Activated T-cell treated with anti-CD3 and anti-CD28 coated beads, Interleukin-2, amount 50 U/mL, for 4 hours (primary cell): Measurements from ENCODE around the gene NUDT9. TPM values are rescaled to one million over a fixed set of nuclear protein-coding genes. Genes with fewer than 3 reads are reported as not detected.
"Not testable (repeated sequence)": the region's sequence is repeated elsewhere in the genome, so short reads cannot be mapped to it uniquely, and the experiment has no call there.

Source experiments
- ATAC-seq, 2 donors: fragments of 200-7000 bp; cut with Tn5 transposase; one replicate each; pipeline ENCODE4 v1.10.0; 2021
- DNase-seq: peaks from one replicate; pipeline ENCODE4 v3.0.0-alpha.2; 2020
- H3K27me3 Mint-ChIP-seq: one replicate; pipeline ENCODE4 v1.8.0; 2021; ENCODE audit warnings: low read depth, mixed read lengths
- H3K36me3 Mint-ChIP-seq: one replicate; pipeline ENCODE4 v1.8.0; 2022; ENCODE audit warnings: mixed read lengths; ENCODE audit not compliant: insufficient read depth
- H3K4me1 Mint-ChIP-seq: one replicate; pipeline ENCODE4 v1.8.0; 2021; ENCODE audit warnings: low read depth, mixed read lengths
- H3K4me3 Mint-ChIP-seq: one replicate; pipeline ENCODE4 v1.8.0; 2021; ENCODE audit warnings: mild to moderate bottlenecking, moderate library complexity, mixed read lengths
- H3K9me3 Mint-ChIP-seq: one replicate; pipeline ENCODE4 v1.8.0; 2021; ENCODE audit warnings: mixed read lengths
- total RNA-seq, 3 donors: library from RNA; stranded (reverse); gene quantifications; one replicate each; pipeline ENCODE4 v1.2.1, GENCODE V29; 2021

NUDT9 gene
- total RNA-seq, 3 donors from 2014 or later = 15.9 to 21.0 (median 16.6) TPM

GRCh38 chr4:87395073-87395472 lies 27.3 kb upstream of the NUDT9 start:
- not testable (repeated sequence) for H3K36me3 Mint-ChIP-seq, H3K27me3 Mint-ChIP-seq, ATAC-seq, H3K4me1 Mint-ChIP-seq, H3K9me3 Mint-ChIP-seq
- peak overlapping the region; percentile 37 for H3K4me3 Mint-ChIP-seq
- DNase-seq = peak; percentile 15

- H3K36me3 Mint-ChIP-seq, H3K27me3 Mint-ChIP-seq, DNase-seq, H3K4me3 Mint-ChIP-seq, H3K4me1 Mint-ChIP-seq, H3K9me3 Mint-ChIP-seq, ATAC-seq: not testable (repeated sequence)
Measured at GRCh38 chr4:87395851-87396250, 26.5 kb upstream of the NUDT9 start.

GRCh38 chr4:87399148-87399547 lies 23.2 kb upstream of the NUDT9 start:
- no peak overlapping the region for H3K4me3 Mint-ChIP-seq
- ATAC-seq (no peak), DNase-seq (no peak)
- H3K4me1 Mint-ChIP-seq = no peaks in the 10 kb centered on the region
- H3K9me3 Mint-ChIP-seq = no peaks in the 10 kb centered on the region
- no peaks in the 10 kb centered on the region for H3K36me3 Mint-ChIP-seq
- H3K27me3 Mint-ChIP-seq = no peaks in the 10 kb centered on the region

DNA sequence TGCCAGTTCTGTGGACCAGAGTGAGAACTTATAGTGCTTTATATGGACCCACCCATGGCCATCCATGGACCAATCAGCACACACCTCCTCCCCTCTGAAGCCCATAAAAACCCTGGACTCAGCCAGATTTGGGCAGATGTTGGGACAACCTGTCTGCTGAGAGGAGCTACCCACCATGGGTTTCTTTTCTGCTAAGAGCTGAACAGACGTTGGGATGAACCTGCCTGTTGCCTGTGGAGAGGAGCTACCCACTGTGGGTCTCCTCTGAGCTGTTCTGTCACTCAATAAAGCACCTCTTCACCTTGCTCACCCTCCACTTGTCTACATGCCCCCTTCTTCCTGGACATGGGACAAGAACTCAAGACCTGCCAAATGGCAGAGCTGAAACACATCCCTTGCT lies 22.4 kb upstream of the NUDT9 start:
- ATAC-seq = no peak
- H3K4me1 Mint-ChIP-seq = no peaks in the 10 kb centered on the region
- no peaks in the 10 kb centered on the region for H3K36me3 Mint-ChIP-seq
- H3K9me3 Mint-ChIP-seq = no peaks in the 10 kb centered on the region
- H3K27me3 Mint-ChIP-seq = no peaks in the 10 kb centered on the region
- no peak overlapping the region for H3K4me3 Mint-ChIP-seq
- no peak for DNase-seq

GRCh38 chr4:87403732-87404131 lies 18.6 kb upstream of the NUDT9 start:
- H3K9me3 Mint-ChIP-seq, DNase-seq, H3K4me1 Mint-ChIP-seq, ATAC-seq, H3K36me3 Mint-ChIP-seq, H3K4me3 Mint-ChIP-seq: not testable (repeated sequence)
- peaks cover 11% of the 10 kb centered on the region for H3K27me3 Mint-ChIP-seq

GRCh38 chr4:87405211-87405820 lies 17.1 kb upstream of the NUDT9 start:
- Mint-ChIP-seq H3K36me3 (no peaks in the 10 kb centered on the region), H3K9me3 (no peaks in the 10 kb centered on the region), H3K27me3 (peaks cover 18% of the 10 kb centered on the region), H3K4me3 (no peak overlapping the region), H3K4me1 (peaks cover 10% of the 10 kb centered on the region)
- no peak for DNase-seq
- no peak for ATAC-seq

- H3K9me3 Mint-ChIP-seq = no peaks in the 10 kb centered on the region
- peaks cover 19% of the 10 kb centered on the region for H3K27me3 Mint-ChIP-seq
- ATAC-seq = peak in 1 of 2 donors; percentile 35
- H3K4me1 Mint-ChIP-seq = peaks cover 10% of the 10 kb centered on the region
- H3K36me3 Mint-ChIP-seq = no peaks in the 10 kb centered on the region
- H3K4me3 Mint-ChIP-seq = no peak overlapping the region
- DNase-seq = no peak
Measured at GRCh38 chr4:87406462-87406861, 15.9 kb upstream of the NUDT9 start.

DNA sequence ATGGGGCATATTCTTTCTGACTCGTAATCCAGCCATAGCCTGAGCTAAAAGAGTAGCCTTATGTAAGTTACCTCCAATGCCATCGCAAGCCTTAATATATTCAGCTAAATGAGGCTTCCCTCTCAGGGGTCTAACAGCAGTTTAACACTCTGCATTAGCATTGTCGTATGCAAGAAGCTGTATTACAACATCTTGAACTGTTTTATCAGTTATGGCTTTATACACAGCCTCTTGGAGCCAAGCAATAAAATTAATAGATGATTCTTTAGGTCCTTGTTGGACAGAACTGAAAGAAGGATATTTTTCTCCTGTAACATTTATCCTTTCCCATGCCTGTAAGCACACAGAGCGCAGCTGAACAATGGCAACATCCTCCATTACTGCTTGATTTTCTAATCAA lies 15.5 kb upstream of the NUDT9 start:
- H3K27me3 Mint-ChIP-seq = peaks cover 19% of the 10 kb centered on the region
- H3K36me3 Mint-ChIP-seq, H3K4me3 Mint-ChIP-seq, DNase-seq, H3K4me1 Mint-ChIP-seq, H3K9me3 Mint-ChIP-seq, ATAC-seq: not testable (repeated sequence)

- peaks cover 10% of the 10 kb centered on the region for H3K4me1 Mint-ChIP-seq
- H3K4me3 Mint-ChIP-seq = no peak overlapping the region
- no peaks in the 10 kb centered on the region for H3K9me3 Mint-ChIP-seq
- no peak for ATAC-seq
- no peak for DNase-seq
- peaks cover 22% of the 10 kb centered on the region for H3K27me3 Mint-ChIP-seq
- H3K36me3 Mint-ChIP-seq = no peaks in the 10 kb centered on the region
Measured at GRCh38 chr4:87409420-87409939, 12.9 kb upstream of the NUDT9 start.

DNA sequence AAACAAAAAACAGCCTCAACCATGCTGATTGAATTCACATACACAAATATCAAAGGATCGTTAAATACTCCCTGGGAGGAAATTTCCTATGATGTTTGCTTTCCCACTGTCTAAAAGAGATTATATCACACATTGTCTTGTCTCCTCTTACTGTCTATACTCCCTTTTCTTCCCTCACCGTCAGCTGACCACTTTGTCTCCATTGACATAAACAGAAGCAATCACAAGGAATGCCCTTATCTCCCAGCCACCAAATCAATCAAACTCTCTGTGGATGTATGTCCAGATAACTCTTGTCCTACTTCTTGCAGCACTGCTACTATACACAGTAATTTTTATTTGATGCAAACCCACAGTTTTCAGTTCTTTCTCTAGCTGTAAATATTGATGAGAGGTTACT lies 12.2 kb upstream of the NUDT9 start:
- DNase-seq (no peak), ATAC-seq (no peak)
- H3K36me3 Mint-ChIP-seq = no peaks in the 10 kb centered on the region
- peaks cover 10% of the 10 kb centered on the region for H3K4me1 Mint-ChIP-seq
- H3K4me3 Mint-ChIP-seq = no peak overlapping the region
- H3K27me3 Mint-ChIP-seq = peaks cover 22% of the 10 kb centered on the region
- H3K9me3 Mint-ChIP-seq = no peaks in the 10 kb centered on the region

- no peak for ATAC-seq
- DNase-seq = no peak
- no peaks in the 10 kb centered on the region for H3K9me3 Mint-ChIP-seq
- peaks cover 20% of the 10 kb centered on the region for H3K27me3 Mint-ChIP-seq
- H3K4me3 Mint-ChIP-seq = no peak overlapping the region
- H3K4me1 Mint-ChIP-seq = peaks cover 10% of the 10 kb centered on the region
- no peaks in the 10 kb centered on the region for H3K36me3 Mint-ChIP-seq
Measured at GRCh38 chr4:87410679-87411078, 11.7 kb upstream of the NUDT9 start.

- DNase-seq = no peak
Measured at GRCh38 chr4:87414816-87415215, 7.6 kb upstream of the NUDT9 start.

GRCh38 chr4:87416965-87417364 lies 5.4 kb upstream of the NUDT9 start:
- no peak for DNase-seq
- no peaks in the 10 kb centered on the region for H3K36me3 Mint-ChIP-seq
- no peak overlapping the region for H3K4me3 Mint-ChIP-seq
- H3K27me3 Mint-ChIP-seq = peaks cover 3% of the 10 kb centered on the region
- no peaks in the 10 kb centered on the region for H3K9me3 Mint-ChIP-seq
- H3K4me1 Mint-ChIP-seq = peaks cover 8% of the 10 kb centered on the region
- ATAC-seq = no peak

More at GRCh38 chr4:87414816-87415215, 7.6 kb upstream of the NUDT9 start:
- ATAC-seq = no peak
- H3K4me1 Mint-ChIP-seq = no peaks in the 10 kb centered on the region
- no peaks in the 10 kb centered on the region for H3K36me3 Mint-ChIP-seq
- H3K9me3 Mint-ChIP-seq = no peaks in the 10 kb centered on the region
- peaks cover 9% of the 10 kb centered on the region for H3K27me3 Mint-ChIP-seq
- H3K4me3 Mint-ChIP-seq = no peak overlapping the region

DNA sequence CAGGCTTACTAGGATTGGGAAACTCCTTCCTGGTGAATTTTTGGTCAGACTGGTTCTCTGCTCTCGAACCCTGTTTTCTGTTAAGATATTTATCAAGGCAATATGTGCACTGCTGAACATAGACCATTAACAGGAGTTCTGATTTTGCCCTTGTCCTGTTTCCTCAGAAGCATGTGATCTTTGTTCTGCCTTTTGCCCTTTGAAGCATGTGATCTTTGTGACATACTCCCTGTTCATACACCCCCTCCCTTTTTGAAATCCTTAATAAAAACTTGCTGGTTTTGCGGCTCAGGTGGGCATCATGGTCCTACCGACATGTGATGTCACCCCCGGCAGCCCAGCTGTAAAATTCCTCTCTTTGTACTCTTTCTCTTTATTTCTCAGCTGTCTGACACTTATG lies 4.0 kb upstream of the NUDT9 start:
- not testable (repeated sequence) for ATAC-seq, H3K9me3 Mint-ChIP-seq, H3K36me3 Mint-ChIP-seq, H3K27me3 Mint-ChIP-seq, H3K4me3 Mint-ChIP-seq, DNase-seq
- peaks cover 14% of the 10 kb centered on the region for H3K4me1 Mint-ChIP-seq

DNA sequence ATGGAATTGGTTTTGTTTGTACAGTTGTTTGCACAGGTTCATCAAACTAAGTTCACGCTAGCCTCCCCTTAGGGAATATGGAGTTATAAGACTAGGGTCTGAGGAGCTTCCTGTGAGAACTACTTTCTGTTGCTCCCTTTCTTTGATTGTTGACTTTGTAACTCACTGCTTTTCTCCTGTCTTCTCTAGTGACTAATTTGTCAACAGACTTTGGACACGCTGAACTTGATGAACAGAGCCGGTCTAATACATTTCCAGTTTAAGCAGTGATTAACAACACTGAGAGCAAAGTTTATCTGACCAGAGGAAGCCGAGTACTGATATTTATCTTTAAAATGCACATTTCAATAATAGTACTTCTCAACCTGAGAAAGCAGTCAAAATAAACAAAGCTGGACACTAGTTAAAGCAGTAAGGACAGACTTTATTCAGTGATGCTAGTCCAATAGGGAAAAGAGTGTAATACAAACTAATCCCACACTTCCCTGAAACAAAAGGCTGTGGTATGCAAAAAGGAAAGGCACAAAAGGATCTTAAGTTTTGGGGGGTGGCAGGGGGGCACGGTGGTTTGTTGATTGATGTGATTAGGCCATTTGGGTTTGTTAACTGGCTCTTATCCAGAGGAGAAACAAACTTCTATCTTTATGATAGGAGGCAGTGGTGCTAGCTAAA lies 2.7 kb upstream of the NUDT9 start:
- no peaks in the 10 kb centered on the region for H3K9me3 Mint-ChIP-seq
- DNase-seq = no peak
- H3K36me3 Mint-ChIP-seq = no peaks in the 10 kb centered on the region
- H3K4me3 Mint-ChIP-seq = no peak overlapping the region
- peaks cover 24% of the 10 kb centered on the region for H3K4me1 Mint-ChIP-seq
- no peaks in the 10 kb centered on the region for H3K27me3 Mint-ChIP-seq
- ATAC-seq = no peak
